ENCODE data around the gene MICAL2.

Gene MICAL2

DNA sequence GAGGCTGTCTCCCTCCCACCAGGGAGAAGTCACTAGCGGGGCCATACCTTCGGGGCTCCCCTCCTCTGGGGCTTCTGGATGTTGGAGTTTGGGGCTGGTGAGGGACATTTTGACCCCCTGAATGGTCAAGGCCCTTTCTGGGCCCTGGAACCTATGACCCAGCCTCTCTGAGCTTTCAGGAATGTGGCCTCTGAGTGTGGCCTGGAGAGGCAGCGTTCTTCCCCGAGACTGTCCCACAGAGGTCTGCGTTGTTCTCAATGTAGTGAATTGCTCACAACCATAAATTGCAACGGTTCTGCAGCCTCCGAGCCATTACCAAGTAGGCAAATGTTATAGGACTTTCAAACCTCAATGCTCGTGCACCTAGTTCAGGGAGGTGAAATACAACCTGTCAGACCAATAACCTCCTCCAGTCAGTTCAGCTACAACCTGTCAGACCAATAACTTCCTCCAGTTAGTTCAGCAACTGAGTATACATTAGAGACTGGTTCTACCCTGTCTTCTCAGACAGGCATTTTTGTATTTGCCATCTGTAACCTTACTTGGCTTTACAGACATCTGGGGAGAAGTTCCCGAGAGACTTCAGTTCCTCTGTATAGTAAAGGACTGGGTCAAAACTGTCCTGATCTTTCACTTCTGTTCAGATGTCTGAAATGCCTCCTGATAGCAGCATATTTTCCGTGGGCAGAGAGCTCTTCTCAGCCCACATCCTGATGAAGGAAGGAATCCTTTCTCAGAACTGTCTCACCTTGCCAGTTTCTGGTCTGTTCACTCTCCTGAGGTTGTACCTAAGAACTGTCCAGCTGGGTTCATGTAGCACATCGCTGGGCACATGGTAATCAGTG lies 34.2 kb downstream of the MICAL2 start:
- ChIA-PET POLR2A (no interaction called here), CTCF (interaction anchor here (0.6 kb wide), 1 partner anchor 33 kb away, joined by 7 read pairs; no protein-coding TSS in a partner anchor)
- H3K27ac ChIP-seq (ENCODE audit: extremely low read depth, low read depth, low read length) = no peak overlapping the region
- H3K4me1 ChIP-seq (ENCODE audit: control insufficient read depth, insufficient read depth, low read length) = no peaks in the 10 kb centered on the region
- TF ChIP-seq, protein P1, sequence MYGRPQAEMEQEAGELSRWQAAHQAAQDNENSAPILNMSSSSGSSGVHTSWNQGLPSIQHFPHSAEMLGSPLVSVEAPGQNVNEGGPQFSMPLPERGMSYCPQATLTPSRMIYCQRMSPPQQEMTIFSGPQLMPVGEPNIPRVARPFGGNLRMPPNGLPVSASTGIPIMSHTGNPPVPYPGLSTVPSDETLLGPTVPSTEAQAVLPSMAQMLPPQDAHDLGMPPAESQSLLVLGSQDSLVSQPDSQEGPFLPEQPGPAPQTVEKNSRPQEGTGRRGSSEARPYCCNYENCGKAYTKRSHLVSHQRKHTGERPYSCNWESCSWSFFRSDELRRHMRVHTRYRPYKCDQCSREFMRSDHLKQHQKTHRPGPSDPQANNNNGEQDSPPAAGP (tag by site-specific recombination; IDR thresholded peaks at IDR 0.05) = no peak
- TF ChIP-seq ZNF621 (tag by site-specific recombination; IDR thresholded peaks at IDR 0.05) (no peak), ZNF707 (tag by site-specific recombination; IDR thresholded peaks at IDR 0.05) (no peak), TCF7L2 (IDR thresholded peaks at IDR 0.05; ENCODE audit: borderline replicate concordance, low read depth, low read length) (no peak), ZNF660 (tag by site-specific recombination; IDR thresholded peaks at IDR 0.05) (no peak), ZBTB1 (tag by site-specific recombination; IDR thresholded peaks at IDR 0.05) (no peak), ZBTB48 (tag by site-specific recombination; IDR thresholded peaks at IDR 0.05) (no peak), ZNF548 (tag by site-specific recombination; IDR thresholded peaks at IDR 0.05) (no peak), SALL2 (tag by site-specific recombination; IDR thresholded peaks at IDR 0.05; ENCODE audit: borderline replicate concordance) (no peak), ZNF792 (tag by site-specific recombination; IDR thresholded peaks at IDR 0.05) (no peak), SCRT2 (tag by site-specific recombination; IDR thresholded peaks at IDR 0.05) (no peak), ZNF514 (tag by site-specific recombination; IDR thresholded peaks at IDR 0.05) (no peak), ZNF510 (tag by site-specific recombination; IDR thresholded peaks at IDR 0.05; ENCODE audit: insufficient replicate concordance) (no peak)
- TF ChIP-seq, protein P2, sequence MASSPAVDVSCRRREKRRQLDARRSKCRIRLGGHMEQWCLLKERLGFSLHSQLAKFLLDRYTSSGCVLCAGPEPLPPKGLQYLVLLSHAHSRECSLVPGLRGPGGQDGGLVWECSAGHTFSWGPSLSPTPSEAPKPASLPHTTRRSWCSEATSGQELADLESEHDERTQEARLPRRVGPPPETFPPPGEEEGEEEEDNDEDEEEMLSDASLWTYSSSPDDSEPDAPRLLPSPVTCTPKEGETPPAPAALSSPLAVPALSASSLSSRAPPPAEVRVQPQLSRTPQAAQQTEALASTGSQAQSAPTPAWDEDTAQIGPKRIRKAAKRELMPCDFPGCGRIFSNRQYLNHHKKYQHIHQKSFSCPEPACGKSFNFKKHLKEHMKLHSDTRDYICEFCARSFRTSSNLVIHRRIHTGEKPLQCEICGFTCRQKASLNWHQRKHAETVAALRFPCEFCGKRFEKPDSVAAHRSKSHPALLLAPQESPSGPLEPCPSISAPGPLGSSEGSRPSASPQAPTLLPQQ (tag by site-specific recombination; IDR thresholded peaks at IDR 0.05) = no peak
- TF ChIP-seq, protein P3, sequence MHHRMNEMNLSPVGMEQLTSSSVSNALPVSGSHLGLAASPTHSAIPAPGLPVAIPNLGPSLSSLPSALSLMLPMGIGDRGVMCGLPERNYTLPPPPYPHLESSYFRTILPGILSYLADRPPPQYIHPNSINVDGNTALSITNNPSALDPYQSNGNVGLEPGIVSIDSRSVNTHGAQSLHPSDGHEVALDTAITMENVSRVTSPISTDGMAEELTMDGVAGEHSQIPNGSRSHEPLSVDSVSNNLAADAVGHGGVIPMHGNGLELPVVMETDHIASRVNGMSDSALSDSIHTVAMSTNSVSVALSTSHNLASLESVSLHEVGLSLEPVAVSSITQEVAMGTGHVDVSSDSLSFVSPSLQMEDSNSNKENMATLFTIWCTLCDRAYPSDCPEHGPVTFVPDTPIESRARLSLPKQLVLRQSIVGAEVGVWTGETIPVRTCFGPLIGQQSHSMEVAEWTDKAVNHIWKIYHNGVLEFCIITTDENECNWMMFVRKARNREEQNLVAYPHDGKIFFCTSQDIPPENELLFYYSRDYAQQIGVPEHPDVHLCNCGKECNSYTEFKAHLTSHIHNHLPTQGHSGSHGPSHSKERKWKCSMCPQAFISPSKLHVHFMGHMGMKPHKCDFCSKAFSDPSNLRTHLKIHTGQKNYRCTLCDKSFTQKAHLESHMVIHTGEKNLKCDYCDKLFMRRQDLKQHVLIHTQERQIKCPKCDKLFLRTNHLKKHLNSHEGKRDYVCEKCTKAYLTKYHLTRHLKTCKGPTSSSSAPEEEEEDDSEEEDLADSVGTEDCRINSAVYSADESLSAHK (tag by site-specific recombination; IDR thresholded peaks at IDR 0.05) = no peak
- TF ChIP-seq, protein P4, sequence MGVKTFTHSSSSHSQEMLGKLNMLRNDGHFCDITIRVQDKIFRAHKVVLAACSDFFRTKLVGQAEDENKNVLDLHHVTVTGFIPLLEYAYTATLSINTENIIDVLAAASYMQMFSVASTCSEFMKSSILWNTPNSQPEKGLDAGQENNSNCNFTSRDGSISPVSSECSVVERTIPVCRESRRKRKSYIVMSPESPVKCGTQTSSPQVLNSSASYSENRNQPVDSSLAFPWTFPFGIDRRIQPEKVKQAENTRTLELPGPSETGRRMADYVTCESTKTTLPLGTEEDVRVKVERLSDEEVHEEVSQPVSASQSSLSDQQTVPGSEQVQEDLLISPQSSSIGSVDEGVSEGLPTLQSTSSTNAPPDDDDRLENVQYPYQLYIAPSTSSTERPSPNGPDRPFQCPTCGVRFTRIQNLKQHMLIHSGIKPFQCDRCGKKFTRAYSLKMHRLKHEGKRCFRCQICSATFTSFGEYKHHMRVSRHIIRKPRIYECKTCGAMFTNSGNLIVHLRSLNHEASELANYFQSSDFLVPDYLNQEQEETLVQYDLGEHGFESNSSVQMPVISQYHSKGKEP (tag by site-specific recombination; IDR thresholded peaks at IDR 0.05) = no peak
- TF ChIP-seq, protein P5, sequence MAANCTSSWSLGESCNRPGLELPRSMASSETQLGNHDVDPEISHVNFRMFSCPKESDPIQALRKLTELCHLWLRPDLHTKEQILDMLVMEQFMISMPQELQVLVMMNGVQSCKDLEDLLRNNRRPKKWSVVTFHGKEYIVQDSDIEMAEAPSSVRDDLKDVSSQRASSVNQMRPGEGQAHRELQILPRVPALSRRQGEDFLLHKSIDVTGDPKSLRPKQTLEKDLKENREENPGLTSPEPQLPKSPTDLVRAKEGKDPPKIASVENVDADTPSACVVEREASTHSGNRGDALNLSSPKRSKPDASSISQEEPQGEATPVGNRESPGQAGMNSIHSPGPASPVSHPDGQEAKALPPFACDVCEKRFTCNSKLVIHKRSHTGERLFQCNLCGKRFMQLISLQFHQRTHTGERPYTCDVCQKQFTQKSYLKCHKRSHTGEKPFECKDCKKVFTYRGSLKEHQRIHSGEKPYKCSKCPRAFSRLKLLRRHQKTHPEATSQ (tag by site-specific recombination; IDR thresholded peaks at IDR 0.05) = no peak
- H3K4me3 ChIP-seq (ENCODE audit: low read depth, low read length) = no peak overlapping the region
- H3K36me3 ChIP-seq (ENCODE audit: control insufficient read depth in 2 of 2, insufficient read depth in 1 of 2, low read length in 2 of 2) = no peaks in the 10 kb centered on the region
- H3K9me3 ChIP-seq (ENCODE audit: control insufficient read depth, insufficient read depth, low read depth, low read length) = no peaks in the 10 kb centered on the region

All from HEK293 (cell line).